Left forelimb (tissue), 1 donor: Measurements from ENCODE around the gene RAB34.

Source experiments
- DNase-seq: peaks from one replicate; pipeline ENCODE4 v3.0.0-alpha.2; 2018; ENCODE audit warnings: low spot score

The RAB34 gene

DNA sequence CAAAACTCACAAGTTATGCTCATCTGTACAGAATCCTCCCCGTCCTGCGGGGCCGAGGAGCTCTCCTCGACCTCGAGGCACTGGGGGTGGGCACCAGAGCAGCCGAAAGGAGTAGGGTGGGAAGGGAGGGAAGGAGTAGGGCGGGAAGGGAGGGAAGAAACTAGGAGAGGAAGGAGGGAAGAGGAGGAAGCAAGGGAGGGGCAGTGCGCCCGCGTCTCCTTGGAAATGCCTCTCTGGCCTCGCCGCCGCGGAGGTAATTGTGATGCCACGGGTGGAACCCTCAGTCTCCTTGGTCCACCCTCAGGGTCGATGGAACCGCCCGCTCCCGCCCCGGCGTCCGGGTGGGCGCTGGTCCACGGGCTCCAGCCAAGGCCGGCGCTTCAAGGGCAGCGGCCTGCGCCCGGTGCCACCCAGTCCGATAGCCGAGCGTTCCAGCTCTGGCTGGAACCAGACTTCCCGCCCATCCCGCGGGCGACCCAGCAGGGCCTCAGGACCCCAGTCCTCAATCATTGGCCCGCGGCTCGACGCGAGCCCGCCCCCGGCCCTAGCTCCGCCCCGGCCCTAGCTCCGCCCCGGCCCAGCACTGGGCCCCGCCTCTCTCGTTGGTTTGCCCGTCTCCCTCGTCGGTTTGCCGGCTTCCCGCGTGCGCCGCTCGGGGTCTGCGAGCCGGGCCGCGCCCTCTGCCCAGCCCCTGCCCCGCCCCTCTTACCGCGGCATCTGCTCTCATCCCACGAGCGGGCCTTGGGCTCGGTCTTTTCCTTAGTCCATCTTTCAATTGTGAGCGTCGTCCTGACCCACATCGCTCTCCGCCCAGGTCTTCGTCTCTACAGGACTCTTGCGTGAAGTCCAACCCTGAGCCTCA lies 6.6 kb downstream of the RAB34 start:
- peak; percentile 97 for DNase-seq

GRCh38 chr17:28707339-28707720 lies 10.3 kb downstream of the RAB34 start:
- no peak for DNase-seq

DNA sequence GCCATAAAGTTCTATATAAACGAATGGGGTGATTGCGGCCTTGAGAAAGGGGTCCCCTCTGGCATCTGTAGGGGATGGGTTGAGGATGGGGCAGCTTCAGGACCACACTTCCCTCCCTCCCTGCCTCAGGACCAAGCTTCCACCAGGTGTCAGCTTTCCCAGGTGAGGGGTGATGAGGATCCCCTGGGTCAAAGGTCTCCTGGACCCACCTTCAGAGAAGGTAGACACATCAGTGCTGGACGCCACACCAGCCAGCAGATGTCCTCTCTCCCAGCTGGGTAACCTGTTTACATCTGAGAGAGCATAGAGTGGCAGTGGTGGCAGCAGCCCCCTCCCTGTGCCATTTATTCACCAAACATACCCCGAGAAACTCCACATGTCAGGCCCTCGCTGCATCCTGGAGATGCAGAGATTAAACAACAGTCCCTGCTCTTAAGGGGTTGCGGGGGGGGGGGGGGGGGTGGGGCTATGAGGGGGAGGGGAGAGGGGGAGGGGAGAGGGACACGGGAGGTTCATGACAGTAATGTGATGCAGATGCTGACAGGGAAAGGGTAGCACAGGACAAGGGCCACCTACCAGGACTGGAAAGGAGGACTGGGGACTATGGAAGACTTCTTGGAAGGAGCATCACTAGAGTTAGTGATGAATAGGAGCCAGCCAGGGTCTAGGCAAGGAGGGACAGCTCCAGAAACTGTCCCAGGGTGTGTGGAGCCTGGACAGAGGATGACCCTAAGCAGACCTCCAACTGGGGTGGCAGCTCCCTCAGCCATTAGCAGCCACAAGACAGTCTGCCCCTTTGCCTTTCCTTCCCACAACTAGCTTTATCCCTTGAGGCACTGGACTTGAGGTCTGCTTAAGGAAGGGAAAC lies 11.0 kb downstream of the RAB34 start:
- no peak for DNase-seq

DNA sequence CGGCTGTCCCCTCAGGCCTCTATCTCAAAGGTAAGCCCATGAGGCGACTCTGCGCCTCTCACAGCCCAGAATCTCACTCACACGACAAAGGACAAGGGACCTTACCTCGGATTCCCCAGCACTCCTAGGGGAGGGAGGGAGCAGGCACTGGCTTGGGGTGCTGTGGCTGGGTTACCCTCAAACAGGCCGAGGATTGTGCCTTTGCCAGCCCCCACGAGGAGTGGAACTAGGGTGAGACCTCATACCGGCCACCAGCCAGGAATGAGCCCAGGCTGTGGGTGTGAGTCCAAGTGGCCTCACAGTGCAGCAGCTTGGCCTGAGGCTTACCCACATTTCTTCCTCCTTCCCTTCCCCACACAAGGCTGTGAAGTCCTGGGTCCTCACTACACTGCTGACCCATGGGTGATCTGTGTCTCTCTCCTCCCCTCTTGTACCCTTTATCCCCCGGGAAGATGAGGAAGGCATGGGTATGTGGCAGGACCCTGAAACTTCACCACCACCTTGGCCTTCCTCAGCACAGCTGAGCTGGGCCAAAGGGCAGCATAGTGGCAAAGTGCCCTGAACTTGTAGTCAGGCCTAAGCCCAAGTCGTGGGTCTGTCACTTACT lies 11.8 kb downstream of the RAB34 start:
- no peak for DNase-seq

- no peak for DNase-seq
Measured at GRCh38 chr17:28705074-28705659, 12.5 kb downstream of the RAB34 start.

DNA sequence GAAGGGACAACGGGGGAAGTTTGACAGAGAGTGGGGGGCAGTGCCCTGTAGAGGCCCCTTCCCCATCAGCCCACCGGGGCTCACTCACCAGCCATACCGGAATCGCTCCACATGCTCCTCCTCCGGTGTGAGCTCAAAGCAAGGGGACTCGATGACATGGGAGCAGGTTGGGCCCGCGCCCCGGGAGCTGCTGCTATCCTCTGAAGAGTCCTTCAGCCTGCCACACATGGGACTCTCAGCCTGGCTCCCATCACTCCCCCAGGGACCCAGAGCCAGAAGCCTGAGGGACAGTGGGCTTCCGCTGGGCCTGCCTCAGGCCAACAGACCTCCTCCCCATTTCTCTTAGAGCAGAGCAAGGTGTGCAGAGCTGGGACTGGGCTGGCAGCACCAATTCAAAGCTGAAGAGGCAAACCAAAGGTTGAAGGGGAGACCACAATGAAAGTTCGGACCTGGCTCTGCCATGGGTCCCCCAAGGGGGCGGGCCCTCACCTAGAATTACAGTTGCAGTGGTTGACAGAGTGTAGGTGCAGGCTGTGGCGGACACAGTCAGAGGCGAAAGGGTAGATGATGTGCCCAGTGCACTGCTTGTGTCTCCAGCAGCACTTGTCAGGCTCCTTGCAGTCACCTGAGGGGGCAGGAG lies 13.3 kb downstream of the RAB34 start:
- no peak for DNase-seq

DNA sequence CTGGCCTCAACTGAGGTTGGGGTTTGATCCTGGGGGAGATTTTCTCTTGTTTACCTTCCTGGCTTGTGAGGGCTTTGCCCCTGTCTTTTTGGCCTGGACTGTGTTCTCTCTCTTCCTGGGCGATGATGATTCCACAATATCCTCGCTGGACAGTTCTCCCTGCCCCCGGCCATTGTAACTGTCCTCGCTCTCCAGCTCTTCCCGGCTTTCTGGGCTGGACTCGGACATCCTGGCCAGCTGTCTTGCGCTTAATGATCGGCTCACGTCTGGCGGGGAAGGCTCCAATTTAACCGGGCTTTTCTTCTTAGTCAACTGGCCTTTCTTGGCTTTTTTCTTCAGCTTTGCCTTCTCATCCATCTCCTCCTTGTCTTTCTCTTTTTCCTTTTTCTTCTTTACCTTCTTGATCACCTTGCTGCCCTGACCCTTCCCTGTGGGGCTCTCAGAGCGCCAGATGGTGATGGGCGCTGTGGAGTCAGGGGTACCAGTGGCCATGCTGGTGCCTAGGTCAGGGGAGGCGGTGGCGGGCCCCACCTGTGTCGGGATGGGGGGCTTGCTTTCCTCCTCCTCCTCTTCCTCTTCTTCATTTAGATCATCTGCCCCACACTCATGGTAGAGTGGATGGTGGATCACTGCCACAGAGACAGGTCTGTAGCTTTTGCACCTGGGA lies 14.0 kb downstream of the RAB34 start:
- no peak for DNase-seq

GRCh38 chr17:28702752-28703150 lies 14.9 kb downstream of the RAB34 start:
- no peak for DNase-seq

- DNase-seq: no peak
Measured at GRCh38 chr17:28702026-28702751, 15.5 kb downstream of the RAB34 start.

- no peak for DNase-seq
Measured at GRCh38 chr17:28700830-28701492, 16.7 kb downstream of the RAB34 start.

DNA sequence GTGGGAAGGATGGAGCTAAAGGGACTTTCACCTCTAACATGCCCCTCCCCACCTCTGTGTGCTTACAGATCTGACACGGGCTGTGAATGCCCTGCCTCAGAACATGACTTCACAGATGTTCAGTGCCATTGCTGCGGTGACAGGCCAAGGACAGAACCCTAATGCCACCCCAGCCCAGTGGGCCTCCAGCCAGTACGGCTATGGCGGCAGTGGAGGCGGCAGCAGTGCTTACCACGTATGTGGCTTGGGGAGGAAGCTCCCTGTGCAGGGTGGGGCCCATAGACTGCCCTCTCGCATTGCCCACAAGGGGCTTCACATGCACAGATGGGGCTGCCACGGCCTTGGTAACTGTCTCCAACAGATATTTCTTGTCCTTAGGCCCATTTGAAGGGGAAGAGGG lies 17.4 kb downstream of the RAB34 start:
- no peak for DNase-seq

- no peak for DNase-seq
Measured at GRCh38 chr17:28698253-28698941, 19.3 kb downstream of the RAB34 start.

GRCh38 chr17:28693869-28694268 lies 23.8 kb downstream of the RAB34 start:
- DNase-seq: no peak

DNA sequence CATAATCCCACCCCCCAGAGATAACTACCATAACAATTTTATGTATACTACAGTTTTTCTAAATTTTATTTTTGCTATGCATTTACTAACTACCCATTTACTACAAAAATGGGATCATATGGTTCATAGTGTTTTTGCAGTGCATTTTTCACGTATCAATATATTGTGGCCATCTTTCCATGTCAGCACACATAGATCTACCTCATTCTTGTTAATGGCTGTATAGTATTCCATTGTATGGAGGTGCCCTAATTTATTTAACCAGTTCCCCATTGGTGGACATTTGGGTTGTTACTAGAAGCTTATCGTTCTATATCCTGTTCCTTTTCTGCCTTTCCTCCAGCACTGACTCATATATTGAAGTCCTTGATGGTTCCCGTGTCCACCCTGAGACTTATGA lies 28.7 kb downstream of the RAB34 start:
- DNase-seq: no peak

- no peak for DNase-seq
Measured at GRCh38 chr17:28688481-28688880, 29.2 kb downstream of the RAB34 start.

DNA sequence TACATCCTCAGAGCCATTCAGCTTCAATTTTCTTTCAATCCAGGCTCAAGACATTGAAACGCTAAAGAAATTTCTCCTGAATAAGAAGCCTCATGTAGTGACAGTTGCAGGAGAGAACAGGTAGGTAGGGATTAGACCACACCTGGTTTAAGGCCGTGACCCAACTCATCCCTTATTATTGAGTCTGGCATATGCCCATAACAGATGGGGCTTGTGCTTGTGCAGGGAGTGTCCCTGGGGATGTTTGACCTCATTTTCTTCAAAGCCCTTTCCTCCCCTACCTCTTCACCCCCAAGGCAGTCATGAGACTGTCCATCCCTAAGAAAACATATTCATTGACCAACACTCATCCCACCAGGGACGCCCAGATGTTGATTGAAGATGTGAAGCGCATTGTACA lies 31.4 kb downstream of the RAB34 start:
- no peak for DNase-seq

DNA sequence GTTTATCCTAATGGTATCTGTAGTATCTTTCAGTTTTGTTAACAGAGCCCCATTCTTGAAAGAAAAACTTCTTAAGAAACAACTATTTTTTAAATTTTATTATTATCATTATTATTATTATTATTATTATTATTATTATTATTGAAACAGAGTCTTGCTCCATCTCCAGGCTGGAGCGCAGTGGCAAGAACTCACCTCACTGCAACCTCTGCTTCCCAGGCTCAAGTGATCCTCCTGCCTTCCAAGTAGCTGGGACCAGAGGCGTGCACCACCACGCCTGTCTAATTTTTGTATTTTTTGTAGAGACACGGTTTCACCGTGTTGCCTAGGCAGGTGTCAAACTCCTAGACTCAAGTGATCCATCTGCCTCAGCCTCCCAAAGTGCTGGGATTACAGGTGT lies 32.3 kb downstream of the RAB34 start:
- no peak for DNase-seq

DNA sequence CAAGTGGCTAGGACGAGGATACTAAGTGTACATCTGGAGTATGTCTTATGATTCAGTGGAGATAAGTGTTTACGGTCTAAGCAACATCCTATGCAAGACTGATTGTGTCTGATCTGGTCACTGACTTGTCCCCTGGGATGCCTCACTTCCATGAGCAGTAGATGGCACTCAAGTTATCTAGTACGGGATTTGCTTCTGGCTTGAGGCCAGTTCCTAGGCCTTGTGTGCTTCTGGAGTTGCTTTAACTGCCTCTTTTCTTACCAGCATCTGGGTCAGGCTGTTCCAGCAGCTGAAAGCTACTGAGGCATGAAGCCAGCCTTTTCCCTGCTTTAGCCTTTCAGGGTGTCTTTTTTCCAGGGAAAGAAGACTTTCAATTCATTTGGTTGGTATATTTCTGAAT lies 32.7 kb downstream of the RAB34 start:
- DNase-seq: no peak

GRCh38 chr17:28682655-28683054 lies 35.0 kb downstream of the RAB34 start:
- no peak for DNase-seq
